Head of caudate nucleus (tissue), 42 donors: ENCODE results near the gene HMCES.

Source experiments
- DNase-seq, 42 donors: peaks; one replicate each; pipeline versions ENCODE4 v3.0.0 to v3.0.0-alpha.2; 2020 to 2021; ENCODE audit warnings: mixed read lengths in 7 of 42
- intact Hi-C: fragments of 100-400 bp; cut with DNase I; formaldehyde crosslinking; loops from one replicate; pipeline ENCODE4 v1.15.0; 2022

The HMCES gene

DNA sequence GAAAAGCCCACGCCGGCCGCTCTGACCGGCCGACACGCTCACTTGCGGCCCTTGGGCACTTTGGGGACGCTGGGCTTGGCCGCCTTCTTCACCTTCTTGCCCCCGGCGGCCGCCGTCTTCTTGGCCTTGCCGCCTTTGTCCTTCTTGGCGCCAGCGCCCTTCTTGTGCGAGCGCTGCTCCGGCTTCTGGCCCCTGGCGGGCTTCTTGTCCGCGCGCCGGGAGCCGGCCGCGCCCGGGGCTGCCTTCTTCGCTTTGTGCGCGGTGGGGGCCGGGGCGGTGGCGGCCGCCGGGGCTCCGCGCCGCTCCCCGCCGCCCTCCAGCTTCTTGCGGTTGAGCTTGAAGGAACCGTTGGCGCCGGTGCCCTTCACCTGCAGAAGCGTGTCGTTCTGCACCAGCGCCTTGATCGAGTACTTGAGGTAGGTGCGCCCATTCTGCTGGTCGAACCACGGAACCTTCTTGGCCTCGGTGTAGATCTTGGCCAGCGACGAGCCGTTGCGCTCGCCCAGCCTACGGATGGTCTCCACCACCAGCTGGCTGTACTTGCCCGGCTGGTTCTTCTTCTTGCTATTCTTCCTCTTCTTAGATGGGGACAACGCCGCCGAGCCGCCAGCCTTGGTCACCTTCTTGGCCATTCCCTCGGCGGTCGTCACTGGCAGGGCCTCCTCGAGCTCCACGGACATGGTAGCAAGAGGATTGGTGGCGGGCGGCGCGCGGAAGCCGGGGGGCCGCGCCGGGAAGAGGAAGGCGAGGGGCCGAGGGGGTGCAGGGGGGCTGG lies 36.7 kb downstream of the HMCES start:
- intact Hi-C loops = loop anchor here (5.0 kb wide), 2 partner anchors 38 to 133 kb away; partner anchors contain the start of genes CNBP and HMCES
- peak in 40 of 42 donors; percentile 7 to 64 (median 40) for DNase-seq

DNA sequence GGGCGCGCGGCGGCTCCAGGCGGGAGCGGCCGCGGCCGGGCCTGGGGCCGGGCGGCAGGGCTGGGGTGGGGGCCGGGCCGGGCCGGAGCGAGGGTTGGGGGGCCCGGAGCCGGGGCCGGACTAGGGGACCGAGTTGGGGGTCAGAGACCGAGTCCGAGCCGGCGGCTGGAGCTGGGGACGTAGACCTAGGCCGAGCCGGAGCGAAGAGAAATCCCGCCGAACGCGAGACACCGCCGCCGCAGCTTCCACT lies 37.3 kb downstream of the HMCES start:
- intact Hi-C loops = loop anchor here (5.0 kb wide), 2 partner anchors 39 to 134 kb away; partner anchors contain the start of genes CNBP and HMCES
- no peak for DNase-seq

DNA sequence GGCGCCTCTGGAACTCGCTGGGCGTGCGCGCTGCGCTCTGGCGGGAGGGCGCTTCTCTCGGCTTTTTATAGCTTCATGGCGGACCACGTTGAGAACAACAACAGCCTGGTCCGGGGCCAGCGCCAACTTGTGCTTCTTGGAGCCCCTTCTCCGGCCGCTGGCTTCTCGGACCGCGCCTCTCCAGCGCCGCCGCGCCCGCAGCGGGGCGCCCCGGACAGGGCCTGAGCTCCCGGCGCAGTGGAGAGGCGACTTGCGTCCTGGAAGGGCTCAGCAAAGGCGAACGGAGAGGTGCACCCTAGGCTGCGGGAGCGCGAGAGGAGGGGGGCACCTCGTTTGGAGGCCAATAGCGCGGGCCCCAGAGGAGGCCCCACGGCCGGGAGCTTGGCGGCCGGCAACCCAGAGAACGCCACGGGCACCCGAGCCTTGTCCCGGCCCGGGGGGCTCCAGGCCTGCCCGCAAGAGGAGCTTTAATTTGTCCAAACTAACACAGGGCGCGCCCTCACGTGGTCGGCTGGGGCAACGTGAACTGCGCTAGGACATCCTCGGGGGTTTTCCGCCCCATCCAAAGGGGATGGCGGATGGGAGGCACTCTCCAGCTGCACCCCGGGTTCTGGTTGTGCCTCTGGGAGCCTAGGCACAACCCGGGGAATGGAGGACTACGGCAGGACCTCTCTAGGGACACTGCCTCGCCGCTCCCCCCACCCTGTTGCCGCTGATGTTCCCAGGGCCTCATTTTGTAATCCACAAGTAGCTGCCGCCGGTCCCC lies 37.8 kb downstream of the HMCES start:
- intact Hi-C loops = loop anchor here (5.0 kb wide), 2 partner anchors 39 to 134 kb away; partner anchors contain the start of genes CNBP and HMCES

GRCh38 chr3:129317014-129317771 lies 38.5 kb downstream of the HMCES start:
- intact Hi-C loops = loop anchor here (5.0 kb wide), 2 partner anchors 40 to 135 kb away; partner anchors contain the start of genes CNBP and HMCES
- DNase-seq = peak in 18 of 42 donors; percentile 15 to 60 (median 28)

More for the DNA sequence above, 37.8 kb downstream of the HMCES start:
- peak; percentile 83 to 97 (median 92) for DNase-seq

GRCh38 chr3:129317848-129318247 lies 39.2 kb downstream of the HMCES start:
- DNase-seq = no peak
- intact Hi-C loops = loop anchor here (5.0 kb wide), 2 partner anchors 41 to 136 kb away; partner anchors contain the start of genes CNBP and HMCES

DNA sequence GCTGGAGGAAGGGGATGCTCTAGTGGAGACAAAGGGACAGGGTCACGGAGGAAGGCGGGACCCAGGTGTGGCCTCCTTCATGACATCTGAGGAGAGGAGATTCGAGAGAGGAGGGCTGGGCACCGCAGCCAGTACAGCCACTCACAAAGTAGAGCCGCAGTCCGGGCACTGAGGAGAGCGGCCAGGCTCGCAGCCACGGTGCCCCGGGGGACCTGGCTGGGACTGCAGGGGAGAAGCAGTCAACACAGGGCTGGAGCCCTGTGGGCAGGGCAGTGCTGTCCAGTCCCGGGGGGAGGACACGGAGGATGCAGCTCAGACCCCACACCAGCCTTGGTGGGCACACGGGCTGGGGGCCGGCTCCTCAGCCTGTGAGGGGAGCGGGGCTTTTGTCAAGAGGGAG lies 40.3 kb downstream of the HMCES start:
- intact Hi-C loops = loop anchor here (5.0 kb wide), 2 partner anchors 42 to 137 kb away; partner anchors contain the start of genes CNBP and HMCES
- DNase-seq = no peak

DNA sequence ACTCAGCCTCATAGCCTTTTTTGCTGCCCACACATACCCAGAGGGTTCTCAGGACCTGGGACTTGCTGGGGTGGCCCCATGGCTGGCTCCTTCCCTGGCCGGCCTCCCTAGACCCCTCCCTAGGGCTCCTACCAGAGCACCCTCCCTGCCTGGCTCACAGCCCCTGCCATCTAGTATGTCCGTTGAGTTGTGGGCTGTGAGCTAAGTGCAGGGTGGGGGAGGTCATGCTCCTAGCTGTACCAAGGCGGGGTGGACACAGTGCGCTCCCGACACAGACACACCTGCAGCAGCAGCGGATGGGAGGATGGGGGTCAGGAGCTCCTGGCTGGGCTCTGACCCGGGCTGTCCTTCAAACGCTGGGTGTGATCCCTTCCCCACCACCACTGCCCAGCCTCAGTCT lies 41.6 kb downstream of the HMCES start:
- DNase-seq = no peak
- intact Hi-C loops = no loop called here

DNA sequence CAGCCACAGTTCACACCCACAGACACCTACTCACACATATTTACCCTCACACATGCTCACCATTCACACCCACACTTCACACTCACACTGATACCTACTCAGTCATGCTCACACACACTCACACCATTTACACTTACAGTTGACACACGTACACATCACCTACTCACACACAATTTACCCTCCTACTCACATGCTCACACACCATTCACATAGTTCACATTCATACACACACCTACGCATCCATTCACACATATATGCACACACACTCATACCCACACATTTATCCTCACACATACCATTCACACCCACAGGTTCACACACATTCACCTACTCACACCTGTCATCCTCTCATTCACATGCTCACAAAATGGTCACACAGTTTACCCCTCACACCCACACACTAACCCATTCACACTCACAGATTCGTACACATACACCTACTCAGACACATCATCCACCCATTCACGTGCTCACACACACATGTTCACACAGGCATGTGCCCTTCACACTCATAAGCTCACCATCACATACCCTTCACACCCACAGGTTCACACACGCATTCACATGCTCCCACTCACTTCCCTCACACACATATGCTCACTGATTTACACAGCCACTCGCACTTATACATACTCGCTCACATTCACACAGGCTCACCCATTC lies 42.3 kb downstream of the HMCES start:
- intact Hi-C loops = no loop called here
- no peak for DNase-seq

GRCh38 chr3:129321887-129322286 lies 43.2 kb downstream of the HMCES start:
- DNase-seq = no peak

DNA sequence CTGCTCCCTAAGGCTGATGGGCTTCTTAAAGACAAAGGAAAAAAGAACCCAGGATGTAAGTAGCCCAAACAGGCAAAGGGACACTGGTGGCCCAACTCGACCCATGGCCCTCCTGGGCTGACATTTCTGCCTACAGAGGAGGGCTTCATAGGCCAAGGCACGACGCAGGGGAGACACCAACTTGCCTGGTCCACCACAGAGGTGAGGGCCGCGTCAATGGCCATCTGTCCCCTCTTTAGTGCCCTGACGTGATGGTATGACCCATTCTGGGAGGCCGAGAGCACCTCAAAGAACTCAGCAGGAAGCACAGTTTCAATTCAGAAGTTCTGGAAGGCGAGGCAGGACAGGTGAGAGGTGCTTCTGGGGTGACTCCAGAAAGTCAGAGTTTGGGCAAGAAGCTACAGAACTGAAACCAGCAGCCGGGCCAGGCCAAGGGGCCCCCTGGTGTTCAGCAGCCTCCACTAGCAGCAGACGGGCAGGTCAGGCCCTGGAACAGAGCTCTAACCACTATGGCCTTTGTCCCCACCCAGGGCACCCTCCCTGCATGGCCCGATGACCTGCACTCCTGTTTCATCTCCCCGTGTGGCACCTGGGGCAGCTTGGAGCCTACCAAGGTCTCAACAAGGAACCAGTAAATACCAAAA lies 45.1 kb downstream of the HMCES start:
- intact Hi-C loops = no loop called here
- DNase-seq = no peak

More at GRCh38 chr3:129321887-129322286, 43.2 kb downstream of the HMCES start:
- intact Hi-C loops = no loop called here

GRCh38 chr3:129324855-129325254 lies 46.2 kb downstream of the HMCES start:
- intact Hi-C loops = no loop called here

DNA sequence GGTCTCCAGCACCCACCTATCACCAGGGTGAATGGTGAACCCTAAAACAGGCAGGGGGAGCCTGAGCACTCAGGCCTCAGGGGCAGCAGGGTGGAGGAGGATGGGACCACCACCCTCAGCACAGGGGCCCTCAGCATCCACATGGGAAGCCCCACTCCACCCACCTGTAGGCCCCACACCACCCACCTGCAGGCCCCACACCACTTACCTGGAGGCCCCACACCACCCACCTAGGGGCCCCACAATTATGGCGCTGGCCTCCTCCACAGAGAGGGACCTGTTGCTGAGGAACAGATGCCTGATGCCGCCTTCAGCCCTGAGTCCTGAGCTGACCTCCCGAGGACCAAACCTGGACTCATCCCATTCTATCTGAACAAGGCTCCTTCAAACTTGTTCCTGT lies 46.7 kb downstream of the HMCES start:
- DNase-seq = no peak
- intact Hi-C loops = no loop called here

More at GRCh38 chr3:129324855-129325254, 46.2 kb downstream of the HMCES start:
- DNase-seq = no peak

DNA sequence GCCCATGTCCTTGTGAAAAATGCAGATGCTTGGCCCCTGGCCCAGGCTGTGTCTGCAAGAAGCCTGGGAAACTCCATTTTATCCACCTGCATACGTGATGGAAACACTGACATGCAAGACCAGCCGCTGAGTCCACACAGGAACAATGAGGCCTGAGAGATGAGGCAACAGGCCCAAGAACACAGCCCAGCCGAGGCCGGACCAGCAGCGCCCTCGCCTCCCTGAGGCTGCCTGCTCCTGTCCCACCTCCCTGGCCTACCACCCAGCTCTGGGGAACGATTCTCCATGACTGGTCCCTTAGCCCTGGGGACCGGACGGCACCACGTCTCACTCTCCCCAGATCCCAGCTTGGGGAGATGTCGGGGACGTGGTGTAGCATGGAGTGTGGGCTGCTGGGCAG lies 47.5 kb downstream of the HMCES start:
- intact Hi-C loops = no loop called here
- no peak for DNase-seq

DNA sequence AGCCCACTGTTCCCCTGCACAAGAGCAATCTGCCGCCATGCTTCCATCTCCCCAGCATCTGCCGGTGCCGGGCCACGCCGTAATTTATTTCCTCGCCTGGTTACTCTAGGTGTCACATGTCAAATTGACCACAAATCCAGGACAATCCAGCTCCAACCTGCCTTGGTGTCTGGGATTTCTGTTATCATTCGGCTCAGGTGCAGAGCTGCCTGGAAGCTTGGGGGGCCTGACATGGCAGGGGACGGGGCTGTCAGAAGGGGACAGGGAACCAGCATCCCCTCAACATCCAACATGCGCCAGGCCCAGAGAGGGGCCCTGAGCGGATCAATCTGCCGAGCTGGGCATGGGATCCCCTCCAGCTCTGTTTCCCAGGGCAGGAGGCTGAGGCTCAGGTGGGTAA lies 47.9 kb downstream of the HMCES start:
- intact Hi-C loops = no loop called here

DNA sequence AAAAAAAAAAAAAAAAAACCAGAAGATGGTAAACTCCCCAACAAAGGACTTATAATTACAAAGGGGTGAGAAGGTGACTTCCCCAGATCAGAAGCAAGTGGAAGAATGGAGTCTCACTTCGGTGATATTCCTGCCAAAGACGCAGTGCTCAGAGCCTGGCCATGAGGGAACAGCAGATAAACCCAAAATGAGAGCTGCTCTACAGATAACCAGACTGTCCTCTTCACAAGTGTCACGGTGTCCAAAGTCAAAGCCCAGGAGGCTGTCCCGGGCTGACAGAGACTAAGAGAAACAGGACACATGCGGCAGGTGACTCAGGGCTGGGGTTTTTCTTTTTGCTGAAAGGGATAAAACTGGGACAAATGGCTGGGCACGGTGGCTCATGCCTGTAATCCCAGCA lies 48.8 kb downstream of the HMCES start:
- intact Hi-C loops = no loop called here
- no peak for DNase-seq

More for the DNA sequence above, 47.9 kb downstream of the HMCES start:
- DNase-seq = no peak

DNA sequence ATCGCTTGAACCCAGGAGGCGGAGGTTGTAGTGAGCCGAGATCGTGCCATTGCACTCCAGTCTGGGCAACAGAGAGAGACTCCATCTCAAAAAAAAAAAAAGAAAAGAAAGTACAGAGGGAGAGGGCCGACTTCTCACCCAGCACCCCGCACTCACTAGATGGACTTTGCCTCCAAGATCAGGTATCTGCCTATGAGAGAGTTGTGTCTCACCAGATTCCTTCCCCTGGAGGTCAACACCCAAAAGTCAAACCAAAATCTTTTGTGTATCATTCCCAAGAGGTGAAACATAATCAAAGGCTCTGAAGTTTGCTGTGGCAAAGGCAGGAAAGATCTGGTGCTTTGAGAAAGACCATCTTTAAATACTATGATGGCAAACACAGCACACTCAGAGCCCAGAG lies 51.2 kb downstream of the HMCES start:
- DNase-seq = no peak
- intact Hi-C loops = no loop called here

- no peak for DNase-seq
- intact Hi-C loops = no loop called here
Measured at GRCh38 chr3:129330409-129330808, 51.7 kb downstream of the HMCES start.

GRCh38 chr3:129333891-129334290 lies 55.2 kb downstream of the HMCES start:
- no peak for DNase-seq
- intact Hi-C loops = no loop called here
